ENCODE data around the gene P2RY12.

Gene P2RY12

GRCh38 chr3:151384741-151385174 lies at the start of gene P2RY12:
P2RY12 (minus strand) TSS chr3:151384753; CDS start chr3:151338845, 45,908 bp downstream.
- no peak for DNase-seq (ENCODE audit: low spot score)

GRCh38 chr3:151432616-151433372 lies 48.2 kb upstream of the P2RY12 start:
- DNase-seq (ENCODE audit: low spot score), result no peak

DNA sequence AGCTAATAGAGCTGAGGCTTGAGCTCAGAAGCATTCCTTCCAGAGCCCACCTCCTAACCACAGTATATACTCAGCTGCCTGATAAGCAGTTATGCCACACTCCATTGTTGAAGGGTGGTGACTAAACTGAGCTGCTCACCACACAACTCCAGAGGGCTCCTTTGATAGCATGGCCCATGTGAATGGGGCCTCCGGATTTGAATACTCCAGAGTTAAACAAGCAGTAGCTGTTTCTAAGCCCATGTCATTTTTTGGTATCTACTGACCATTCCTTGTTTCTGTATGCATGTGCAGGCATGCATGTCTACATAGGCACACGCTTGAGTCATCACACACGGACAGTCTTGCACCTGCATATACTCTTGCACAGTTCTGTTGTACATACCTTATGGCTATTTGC lies 47.4 kb upstream of the P2RY12 start:
- no peak for DNase-seq (ENCODE audit: low spot score)

- no peak for DNase-seq (ENCODE audit: low spot score)
These were observed 46.4 kb upstream of the P2RY12 start for GRCh38 chr3:151430821-151431484.

DNA sequence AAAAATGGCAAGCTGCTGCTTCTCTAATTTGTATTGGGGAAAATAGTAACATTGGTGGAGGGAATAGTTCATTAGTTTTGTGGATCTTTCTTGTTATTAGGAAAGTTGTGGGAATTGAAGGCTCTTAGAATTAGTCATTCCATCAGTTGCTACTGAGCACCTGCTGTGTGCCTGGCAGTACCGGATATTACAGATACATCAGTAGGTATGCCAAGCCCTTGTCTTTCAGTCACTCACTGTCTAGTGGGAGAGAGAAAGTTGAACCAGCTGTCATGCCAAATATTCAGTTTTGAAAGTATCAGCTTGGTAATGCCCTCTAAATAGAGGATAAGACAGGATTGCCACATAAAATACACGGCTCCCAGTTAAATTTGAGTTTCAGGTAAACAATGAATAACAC lies 43.8 kb upstream of the P2RY12 start:
- no peak for DNase-seq (ENCODE audit: low spot score)

- DNase-seq (ENCODE audit: low spot score), result no peak
These were observed 41.7 kb upstream of the P2RY12 start for GRCh38 chr3:151426341-151426657.

DNA sequence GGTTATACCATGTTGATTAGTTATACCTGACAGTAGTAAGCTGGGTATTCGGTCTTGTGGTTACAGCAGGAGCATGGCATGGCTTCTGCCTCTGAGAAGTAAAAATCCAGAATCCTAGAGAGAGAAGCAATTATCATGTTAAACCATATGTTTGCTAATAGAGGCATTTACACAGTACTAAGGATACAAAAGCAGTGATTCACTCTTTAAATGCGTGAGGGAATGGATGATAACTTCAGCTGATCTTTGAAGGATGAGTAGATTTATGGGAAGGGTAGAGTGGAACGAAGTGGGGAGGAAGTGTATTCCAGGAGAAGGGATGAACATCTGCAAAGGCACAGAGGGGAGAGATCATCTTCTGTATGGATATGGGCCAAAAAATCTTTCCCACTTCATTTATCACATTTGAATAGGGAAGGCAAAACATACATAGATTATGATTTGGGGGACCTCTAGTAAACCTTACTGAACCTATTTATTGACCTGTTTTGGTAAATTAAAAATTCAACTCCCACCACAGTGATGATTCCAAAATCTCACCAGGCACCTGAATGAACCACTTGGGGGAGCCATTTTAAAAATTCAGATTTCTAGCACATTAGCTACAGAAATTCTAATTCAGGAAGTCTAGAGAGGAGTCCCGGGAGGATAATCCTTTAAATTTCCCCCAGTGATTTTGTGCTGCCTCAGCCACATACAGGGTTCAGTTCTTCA lies 41.2 kb upstream of the P2RY12 start:
- no peak for DNase-seq (ENCODE audit: low spot score)

GRCh38 chr3:151423091-151423490 lies 38.5 kb upstream of the P2RY12 start:
- DNase-seq (ENCODE audit: low spot score), result no peak

- DNase-seq (ENCODE audit: low spot score), result no peak
These were observed 37.4 kb upstream of the P2RY12 start for GRCh38 chr3:151421938-151422337.

DNA sequence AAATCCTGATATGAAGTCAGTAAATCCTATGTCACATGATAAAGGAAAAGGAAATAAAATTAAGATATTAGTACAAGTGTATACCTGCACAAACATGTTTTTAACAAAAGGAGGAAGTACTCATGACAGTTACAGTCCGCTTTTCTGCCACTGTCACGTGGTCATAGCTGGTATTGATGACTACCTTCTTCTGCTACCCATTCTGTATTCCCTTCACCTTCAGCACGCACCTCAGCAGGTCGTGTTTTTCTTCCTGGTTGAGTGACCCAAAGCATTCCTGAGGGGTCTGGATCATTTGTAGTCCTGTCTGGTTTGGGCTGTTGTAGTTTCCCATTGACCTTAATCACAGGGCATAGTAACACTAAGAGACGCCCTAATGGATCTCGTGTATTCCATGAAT lies 35.3 kb upstream of the P2RY12 start:
- DNase-seq (ENCODE audit: low spot score), result no peak

GRCh38 chr3:151415289-151415688 lies 30.7 kb upstream of the P2RY12 start:
- DNase-seq (ENCODE audit: low spot score), result no peak

- DNase-seq (ENCODE audit: low spot score), result no peak
These were observed 28.4 kb upstream of the P2RY12 start for GRCh38 chr3:151412989-151413388.

DNA sequence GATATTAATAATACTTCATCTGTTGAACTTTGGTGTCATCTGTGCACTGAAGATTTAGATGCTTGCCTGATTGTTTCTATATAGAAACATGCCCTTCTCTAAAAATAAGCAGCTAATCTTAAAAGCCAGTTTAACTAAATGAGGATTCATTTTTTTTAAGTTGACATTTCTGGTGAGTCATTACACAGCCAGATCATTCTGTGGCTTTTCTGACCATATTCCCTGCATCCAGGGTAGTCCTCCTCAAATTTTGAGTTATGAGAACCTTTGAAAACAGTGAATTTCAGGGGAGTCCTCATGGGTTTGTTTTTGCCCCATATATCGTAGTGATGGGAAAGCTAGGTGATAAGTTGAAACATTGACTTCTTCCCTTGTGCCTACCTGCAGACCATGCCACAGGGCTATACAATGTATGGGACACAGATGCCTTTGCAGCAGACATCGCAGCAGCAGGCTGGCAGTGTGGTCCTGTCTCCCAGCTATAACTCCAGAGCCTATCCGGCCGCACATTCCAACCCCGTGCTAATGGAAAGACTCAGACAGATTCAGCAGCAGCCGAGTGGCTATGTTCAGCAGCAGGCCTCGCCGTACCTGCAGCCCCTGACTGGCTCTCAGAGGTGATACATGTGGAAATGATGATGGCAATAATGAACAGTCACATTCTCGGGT lies 26.5 kb upstream of the P2RY12 start:
- DNase-seq (ENCODE audit: low spot score), result no peak

GRCh38 chr3:151407928-151408327 lies 23.4 kb upstream of the P2RY12 start:
- DNase-seq (ENCODE audit: low spot score), result no peak

- no peak for DNase-seq (ENCODE audit: low spot score)
These were observed 19.8 kb upstream of the P2RY12 start for GRCh38 chr3:151404316-151404715.

DNA sequence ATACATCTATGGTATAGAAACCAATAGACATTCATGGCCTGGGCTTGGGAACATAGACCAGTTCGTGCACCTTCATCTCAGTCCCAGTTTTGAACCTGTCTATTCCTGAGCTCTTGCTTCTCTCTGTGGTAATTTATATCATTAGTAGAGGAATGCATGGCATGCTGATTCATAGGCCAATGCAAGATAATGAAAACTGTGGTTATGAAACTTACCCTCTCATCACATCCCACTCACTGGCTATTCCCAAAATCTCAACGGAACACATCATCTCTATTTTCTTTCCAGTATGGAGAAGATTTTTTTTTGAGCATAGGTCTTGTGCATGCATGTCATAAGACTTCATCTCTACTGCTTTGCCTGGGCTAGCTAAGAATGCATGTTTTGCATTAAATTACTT lies 18.7 kb upstream of the P2RY12 start:
- no peak for DNase-seq (ENCODE audit: low spot score)

- DNase-seq (ENCODE audit: low spot score), result no peak
These were observed 17.8 kb upstream of the P2RY12 start for GRCh38 chr3:151402349-151402748.

DNA sequence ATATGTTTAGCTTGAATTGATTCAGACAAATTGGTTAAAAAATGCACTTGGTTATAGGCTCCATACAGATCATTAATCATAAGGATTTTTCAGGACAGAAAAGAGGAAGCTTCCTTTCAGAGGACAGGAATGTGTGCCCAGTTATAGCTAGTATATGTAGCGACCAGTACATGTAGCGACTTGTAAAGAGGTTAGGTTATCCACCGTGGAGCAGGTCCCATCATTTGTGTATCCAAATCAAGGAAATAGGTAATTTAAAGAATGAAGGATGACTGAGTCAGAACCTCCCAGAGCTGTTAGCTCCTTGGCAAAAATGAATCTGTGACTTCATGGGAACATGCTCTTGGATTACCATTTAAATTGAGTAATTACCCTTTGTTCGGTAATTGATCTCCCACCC lies 15.8 kb upstream of the P2RY12 start:
- DNase-seq (ENCODE audit: low spot score), result no peak

- no peak for DNase-seq (ENCODE audit: low spot score)
These were observed 14.3 kb upstream of the P2RY12 start for GRCh38 chr3:151398895-151399294.

DNA sequence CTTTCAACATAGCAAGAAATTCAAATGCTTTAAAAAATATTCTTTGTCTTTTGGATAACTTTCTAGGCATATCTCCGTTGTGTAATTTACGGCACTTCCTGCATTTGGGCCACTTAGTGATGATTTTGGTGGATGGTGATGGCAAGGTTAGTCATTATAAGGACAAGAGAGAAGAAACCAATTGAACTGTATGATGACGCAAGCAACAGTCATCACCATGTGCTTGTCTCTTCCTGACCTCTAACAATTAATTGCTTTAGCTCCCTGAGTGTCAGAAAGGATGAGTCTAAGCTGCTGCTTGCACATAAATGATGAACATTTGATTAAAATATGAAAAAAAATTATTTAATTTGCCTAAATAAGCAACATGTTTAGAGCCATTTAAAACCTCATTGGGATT lies 11.3 kb upstream of the P2RY12 start:
- DNase-seq (ENCODE audit: low spot score), result no peak

DNA sequence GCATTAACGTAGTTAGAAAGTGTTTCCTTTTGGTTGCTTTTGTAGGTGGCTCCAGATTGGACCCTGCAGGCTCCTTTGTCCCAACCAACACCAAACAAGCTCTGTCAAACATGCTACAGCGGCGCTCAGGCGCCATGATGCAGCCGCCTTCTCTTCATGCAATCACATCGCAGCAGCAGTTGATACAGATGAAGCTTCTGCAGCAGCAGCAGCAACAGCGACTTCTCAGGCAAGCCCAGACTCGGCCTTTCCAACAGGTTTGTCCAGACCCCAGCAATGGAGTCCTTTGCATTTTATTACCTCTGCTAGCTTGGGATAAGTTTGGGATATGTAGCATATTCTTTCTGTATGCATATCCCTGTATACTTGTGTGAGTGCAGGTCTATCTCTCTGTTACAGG lies 10.1 kb upstream of the P2RY12 start:
- DNase-seq (ENCODE audit: low spot score), result no peak

DNA sequence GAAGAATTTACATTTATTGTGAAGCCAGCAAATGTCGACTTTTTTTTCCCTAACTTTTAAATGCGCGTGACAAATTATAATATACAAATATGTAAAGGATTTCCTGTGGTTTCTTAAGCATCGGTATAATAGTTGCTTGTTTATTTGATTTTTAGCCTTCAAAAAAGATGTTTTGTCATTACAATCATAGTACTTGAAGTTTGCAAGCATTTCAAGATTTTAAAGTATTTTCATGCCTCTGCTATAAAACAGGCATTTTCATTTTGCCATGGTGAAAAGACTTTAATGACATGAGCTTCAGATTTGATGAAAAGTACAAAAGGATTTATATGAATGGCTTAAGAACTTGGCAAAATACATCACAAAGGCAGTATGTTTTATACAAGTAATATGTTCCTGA lies 9.4 kb upstream of the P2RY12 start:
- DNase-seq (ENCODE audit: low spot score), result no peak
